Caco-2 (cell line): ENCODE data around the gene GPBP1L1. TPM values are rescaled to one million over a fixed set of nuclear protein-coding genes. Genes with fewer than 3 reads are reported as not detected.

Experiments
- BruUV-seq: library from RNA; stranded (reverse); fragments of 400-500 nt; replicated peaks from 2 replicates; lab custom pipeline; 2021; lab: Mats Ljungman, UMichigan
- CTCF ChIA-PET: fragments of 300-600 bp; sonication (Branson Sonifier 250); formaldehyde crosslinking; loops from one replicate; lab custom pipeline; 2022; ENCODE audit warnings: antibody characterized with exemption; lab: Charles Lee
- POLR2A ChIA-PET: fragments of 300-600 bp; sonication (Branson Sonifier 250); formaldehyde crosslinking; loops from one replicate; lab custom pipeline; 2022; ENCODE audit warnings: antibody characterized with exemption; lab: Charles Lee
- DNase-seq, 2 experiments: peaks; one replicate each; pipeline versions ENCODE4 v3.0.0 to v3.0.0-alpha.2; 2020 to 2022
- H3K27me3 ChIP-seq: replicated peaks from 2 replicates; pipeline ENCODE4 v1.6.0; 2011; ENCODE audit warnings: low read length; ENCODE audit not compliant: control insufficient read depth, insufficient read depth
- H3K36me3 ChIP-seq: 2 replicates; pipeline ENCODE4 v1.5.1; 2011; ENCODE audit warnings: low read length; ENCODE audit not compliant: control insufficient read depth, insufficient read depth
- H3K4me1 ChIP-seq: fragments of 250-450 bp; sonication (Bioruptor Pico); 2 replicates; pipeline ENCODE4 v1.5.1; 2020; ENCODE audit warnings: mild to moderate bottlenecking
- H3K4me3 ChIP-seq: 2 replicates; pipeline ENCODE4 v1.5.1; 2011; ENCODE audit warnings: low read depth, mild to moderate bottlenecking, control low read depth, low read length
- H3K9me3 ChIP-seq: fragments of 250-450 bp; sonication (Bioruptor Pico); 2 replicates; pipeline ENCODE4 v1.5.1; 2020; ENCODE audit warnings: mild to moderate bottlenecking, moderate library complexity
- H3K27ac Mint-ChIP-seq: one replicate; pipeline ENCODE4 v1.8.0; 2022; ENCODE audit warnings: mixed read lengths; ENCODE audit not compliant: unreplicated experiment
- H3K27me3 Mint-ChIP-seq: one replicate; pipeline ENCODE4 v1.8.0; 2022; ENCODE audit warnings: mixed read lengths; ENCODE audit not compliant: insufficient read depth, unreplicated experiment
- H3K36me3 Mint-ChIP-seq: one replicate; pipeline ENCODE4 v1.8.0; 2022; ENCODE audit warnings: mild to moderate bottlenecking, mixed read lengths; ENCODE audit not compliant: insufficient read depth, unreplicated experiment
- H3K4me1 Mint-ChIP-seq: one replicate; pipeline ENCODE4 v1.8.0; 2022; ENCODE audit warnings: low read depth, mixed read lengths; ENCODE audit not compliant: unreplicated experiment
- H3K4me3 Mint-ChIP-seq: one replicate; pipeline ENCODE4 v1.8.0; 2022; ENCODE audit warnings: mild to moderate bottlenecking, moderate library complexity, mixed read lengths; ENCODE audit not compliant: unreplicated experiment
- H3K9me3 Mint-ChIP-seq: one replicate; pipeline ENCODE4 v1.8.0; 2022; ENCODE audit warnings: mixed read lengths; ENCODE audit not compliant: unreplicated experiment
- CTCF ChIP-seq, 2 experiments: fragments of 200-600 bp in 1 of 2; IDR thresholded peaks; 1 replicate in 1 of 2; 2 replicates in 1 of 2; pipeline versions ENCODE4 v1.5.1 to v1.8.0; 2011 to 2022; ENCODE audit warnings: antibody characterized with exemption in 1 of 2, control low read depth in 1 of 2, inconsistent platforms in 1 of 2, low read depth in 1 of 2, low read length in 1 of 2, mild to moderate bottlenecking in 1 of 2, moderate library complexity in 1 of 2; ENCODE audit not compliant: insufficient read depth in 1 of 2, severe bottlenecking in 1 of 2, unreplicated experiment in 1 of 2
- intact Hi-C: fragments of 100-400 bp; cut with micrococcal nuclease; formaldehyde crosslinking; loops from one replicate; pipeline ENCODE4 v1.10.0; 2022; ENCODE audit not compliant: unreplicated experiment
- total RNA-seq: library from RNA; stranded (reverse); gene quantifications from 2 replicates; pipeline ENCODE4 v1.2.3, GENCODE V29; 2022

GPBP1L1 gene
- total RNA-seq, 1 experiment from 2014 or later: 61.8 TPM

DNA sequence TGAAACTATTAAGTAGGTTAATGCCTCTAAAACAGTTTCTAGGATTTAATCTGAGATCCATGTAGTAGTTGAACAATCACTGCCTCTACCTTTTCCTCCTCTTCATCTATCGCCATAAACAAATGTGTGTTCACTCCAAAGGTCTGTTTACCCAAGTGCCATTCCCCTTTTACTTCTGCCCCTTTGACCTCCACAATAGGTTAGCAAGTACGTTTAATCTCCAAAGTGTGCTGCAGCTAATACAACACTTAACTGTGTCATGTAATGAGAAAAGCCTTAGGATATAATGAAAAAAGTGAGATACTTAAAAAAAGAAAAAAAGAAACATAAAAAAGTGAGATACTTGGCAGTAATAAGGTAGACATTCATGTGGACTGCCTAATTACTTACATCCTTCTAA is 28.2 kb downstream of the GPBP1L1 start:
- no peak overlapping the region for H3K4me3 ChIP-seq
- H3K4me3 Mint-ChIP-seq: no peak overlapping the region

GRCh38 chr1:45656573-45657226 is 29.6 kb downstream of the GPBP1L1 start:
- intact Hi-C loops: no loop called here
- no peak for TF ChIP-seq CTCF (IDR thresholded peaks at IDR 0.05; ENCODE audit: insufficient read depth in 1 of 2, low read depth in 1 of 2, low read length in 1 of 2, severe bottlenecking in 1 of 2, unreplicated experiment in 1 of 2)
- H3K9me3 Mint-ChIP-seq: no peaks in the 10 kb centered on the region
- DNase-seq: no peak
- Histone ChIP-seq H3K4me1 (peaks cover 7% of the 10 kb centered on the region; the same call in 1 of the 2 replicates), H3K4me3 (no peak overlapping the region), H3K27me3 (no peaks in the 10 kb centered on the region), H3K36me3 (peaks cover 1% of the 10 kb centered on the region; the same call in 1 of the 2 replicates), H3K9me3 (no peaks in the 10 kb centered on the region)
- ChIA-PET POLR2A (no interaction called here), CTCF (interaction anchor here (1.0 kb wide), 1 partner anchor 32 kb away, joined by 4 read pairs; no protein-coding TSS in a partner anchor)
- H3K4me3 Mint-ChIP-seq: no peak overlapping the region
- H3K27me3 Mint-ChIP-seq: no peaks in the 10 kb centered on the region
- BruUV-seq: no TSS peak
- H3K4me1 Mint-ChIP-seq: peaks cover 7% of the 10 kb centered on the region
- H3K36me3 Mint-ChIP-seq: peaks cover 57% of the 10 kb centered on the region
- no peak overlapping the region for H3K27ac Mint-ChIP-seq

More for the DNA sequence above, 28.2 kb downstream of the GPBP1L1 start:
- Mint-ChIP-seq H3K4me1 (peaks cover 7% of the 10 kb centered on the region), H3K36me3 (peaks cover 51% of the 10 kb centered on the region), H3K27me3 (no peaks in the 10 kb centered on the region), H3K9me3 (no peaks in the 10 kb centered on the region), H3K27ac (no peak overlapping the region)
- no peak for TF ChIP-seq CTCF (IDR thresholded peaks at IDR 0.05; ENCODE audit: insufficient read depth in 1 of 2, low read depth in 1 of 2, low read length in 1 of 2, severe bottlenecking in 1 of 2, unreplicated experiment in 1 of 2)
- DNase-seq: peak in 1 of 2 experiments; percentile 20
- peaks cover 7% of the 10 kb centered on the region; the same call in 1 of the 2 replicates for H3K4me1 ChIP-seq
- 0 out of 2 replicates have a peak, but pooled peaks cover 1% of the 10 kb centered on the region for H3K36me3 ChIP-seq
- CTCF ChIA-PET: no interaction called here
- no peaks in the 10 kb centered on the region for H3K27me3 ChIP-seq
- H3K9me3 ChIP-seq: no peaks in the 10 kb centered on the region
- POLR2A ChIA-PET: no interaction called here
- no TSS peak for BruUV-seq
- intact Hi-C loops: no loop called here

GRCh38 chr1:45654540-45655280 is 31.6 kb downstream of the GPBP1L1 start:
- Mint-ChIP-seq H3K27ac (no peak overlapping the region), H3K4me1 (peaks cover 7% of the 10 kb centered on the region), H3K36me3 (peaks cover 66% of the 10 kb centered on the region), H3K4me3 (no peak overlapping the region), H3K27me3 (no peaks in the 10 kb centered on the region), H3K9me3 (no peaks in the 10 kb centered on the region)
- no peak for TF ChIP-seq CTCF (IDR thresholded peaks at IDR 0.05; ENCODE audit: insufficient read depth in 1 of 2, low read depth in 1 of 2, low read length in 1 of 2, severe bottlenecking in 1 of 2, unreplicated experiment in 1 of 2)
- intact Hi-C loops: no loop called here
- Histone ChIP-seq H3K4me1 (peaks cover 7% of the 10 kb centered on the region; the same call in 1 of the 2 replicates), H3K27me3 (no peaks in the 10 kb centered on the region), H3K36me3 (peaks cover 1% of the 10 kb centered on the region; the same call in 1 of the 2 replicates), H3K4me3 (no peak overlapping the region), H3K9me3 (no peaks in the 10 kb centered on the region)
- ChIA-PET POLR2A (no interaction called here), CTCF (no interaction called here)
- BruUV-seq: no TSS peak
- DNase-seq: no peak
